HEK293 (cell line): Measurements from ENCODE around the gene RNF34.

Experiments used
- CTCF ChIP-seq: fragments of 450-650 bp; formaldehyde crosslinking; IDR thresholded peaks from 2 replicates; pipeline ENCODE4 v1.5.1; 2016; ENCODE audit warnings: missing biosample characterization, missing genetic modification characterization
- REST ChIP-seq: fragments of 450-650 bp; formaldehyde crosslinking; IDR thresholded peaks from 2 replicates; pipeline ENCODE4 v1.5.1; 2016; ENCODE audit warnings: missing biosample characterization, missing genetic modification characterization
- SETDB1 ChIP-seq: IDR thresholded peaks from one replicate; pipeline ENCODE4 v1.6.1; 2017; ENCODE audit warnings: mild to moderate bottlenecking, low read length, moderate library complexity, mixed read lengths; ENCODE audit not compliant: insufficient read length
- TSHZ1 ChIP-seq: fragments of 450-650 bp; formaldehyde crosslinking; IDR thresholded peaks from 2 replicates; pipeline ENCODE4 v1.5.1; 2016; ENCODE audit warnings: missing biosample characterization, missing genetic modification characterization, borderline replicate concordance
- YY1 ChIP-seq: fragments of 450-650 bp; formaldehyde crosslinking; IDR thresholded peaks from 2 replicates; pipeline ENCODE4 v1.5.1; 2018; ENCODE audit warnings: missing biosample characterization, missing genetic modification characterization
- ZFP69B ChIP-seq: fragments of 450-650 bp; formaldehyde crosslinking; IDR thresholded peaks from 2 replicates; pipeline ENCODE4 v1.5.1; 2016; ENCODE audit warnings: missing biosample characterization, missing genetic modification characterization
- ZNF155 ChIP-seq: fragments of 450-650 bp; formaldehyde crosslinking; IDR thresholded peaks from 2 replicates; pipeline ENCODE4 v1.5.1; 2016; ENCODE audit warnings: missing biosample characterization, missing genetic modification characterization
- ZNF248 ChIP-seq: fragments of 450-650 bp; formaldehyde crosslinking; IDR thresholded peaks from 2 replicates; pipeline ENCODE4 v1.5.1; 2017; ENCODE audit warnings: missing biosample characterization, missing genetic modification characterization
- TF ChIP-seq, protein P1 (sequence below): fragments of 450-650 bp; formaldehyde crosslinking; IDR thresholded peaks from 2 replicates; pipeline ENCODE4 v1.5.1; 2016; ENCODE audit warnings: missing biosample characterization, missing genetic modification characterization

DNA sequence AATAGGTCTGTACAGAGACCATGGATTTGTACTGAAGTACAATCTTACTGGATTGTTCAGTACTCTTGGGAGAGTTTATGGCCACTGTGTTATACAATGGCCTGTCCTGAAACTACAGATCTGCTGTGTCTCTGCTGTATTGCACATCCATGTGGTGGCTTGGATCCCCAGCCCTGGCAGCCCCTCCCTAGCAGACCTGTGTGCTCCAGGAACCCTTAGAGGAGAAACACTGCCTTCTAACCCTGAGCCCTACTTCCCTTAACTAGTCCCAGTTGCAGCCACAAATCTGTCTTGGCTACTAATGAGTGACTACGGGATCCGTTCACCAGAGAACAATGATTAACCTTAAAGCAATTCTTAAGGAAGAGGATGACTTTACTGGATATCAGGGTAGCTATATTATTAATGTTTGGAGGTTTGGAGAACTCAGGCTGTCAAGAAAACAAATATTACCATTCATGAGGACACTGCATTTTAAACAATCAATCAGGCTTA, 27.7 kb downstream of the RNF34 start:
- TF ChIP-seq CTCF (tag by site-specific recombination) (no peak), SETDB1 (no peak), YY1 (tag by site-specific recombination) (no peak), ZNF248 (tag by site-specific recombination) (no peak), ZNF155 (tag by site-specific recombination) (no peak), TSHZ1 (tag by site-specific recombination) (no peak), REST (tag by site-specific recombination) (no peak), ZFP69B (tag by site-specific recombination) (no peak)
- TF ChIP-seq, protein P1, sequence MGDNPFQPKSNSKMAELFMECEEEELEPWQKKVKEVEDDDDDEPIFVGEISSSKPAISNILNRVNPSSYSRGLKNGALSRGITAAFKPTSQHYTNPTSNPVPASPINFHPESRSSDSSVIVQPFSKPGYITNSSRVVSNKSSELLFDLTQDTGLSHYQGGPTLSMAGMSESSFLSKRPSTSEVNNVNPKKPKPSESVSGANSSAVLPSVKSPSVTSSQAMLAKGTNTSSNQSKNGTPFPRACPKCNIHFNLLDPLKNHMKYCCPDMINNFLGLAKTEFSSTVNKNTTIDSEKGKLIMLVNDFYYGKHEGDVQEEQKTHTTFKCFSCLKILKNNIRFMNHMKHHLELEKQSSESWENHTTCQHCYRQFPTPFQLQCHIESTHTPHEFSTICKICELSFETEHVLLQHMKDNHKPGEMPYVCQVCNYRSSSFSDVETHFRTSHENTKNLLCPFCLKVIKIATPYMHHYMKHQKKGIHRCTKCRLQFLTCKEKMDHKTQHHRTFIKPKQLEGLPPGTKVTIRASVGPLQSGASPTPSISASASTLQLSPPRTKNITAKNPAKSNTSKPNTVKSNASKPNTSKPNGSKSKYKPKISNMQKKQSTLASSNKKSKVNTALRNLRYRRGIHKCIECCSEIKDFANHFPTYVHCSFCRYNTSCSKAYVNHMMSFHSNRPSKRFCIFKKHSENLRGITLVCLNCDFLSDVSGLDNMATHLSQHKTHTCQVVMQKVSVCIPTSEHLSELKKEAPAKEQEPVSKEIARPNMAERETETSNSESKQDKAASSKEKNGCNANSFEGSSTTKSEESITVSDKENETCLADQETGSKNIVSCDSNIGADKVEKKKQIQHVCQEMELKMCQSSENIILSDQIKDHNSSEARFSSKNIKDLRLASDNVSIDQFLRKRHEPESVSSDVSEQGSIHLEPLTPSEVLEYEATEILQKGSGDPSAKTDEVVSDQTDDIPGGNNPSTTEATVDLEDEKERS (tag by site-specific recombination) = no peak
